Smooth muscle cell of trachea (primary cell): Measurements from ENCODE around the gene TBC1D3I. TPM values are rescaled to one million over a fixed set of nuclear protein-coding genes. Genes with fewer than 3 reads are reported as not detected.

Source experiments
- total RNA-seq: library from RNA; depleted of rRNA; stranded (reverse); fragments of >200 nt; gene quantifications from 2 replicates; pipeline ENCODE4 v1.2.1, GENCODE V29; 2014

The TBC1D3I gene
- not detected in 2 replicates for total RNA-seq

DNA sequence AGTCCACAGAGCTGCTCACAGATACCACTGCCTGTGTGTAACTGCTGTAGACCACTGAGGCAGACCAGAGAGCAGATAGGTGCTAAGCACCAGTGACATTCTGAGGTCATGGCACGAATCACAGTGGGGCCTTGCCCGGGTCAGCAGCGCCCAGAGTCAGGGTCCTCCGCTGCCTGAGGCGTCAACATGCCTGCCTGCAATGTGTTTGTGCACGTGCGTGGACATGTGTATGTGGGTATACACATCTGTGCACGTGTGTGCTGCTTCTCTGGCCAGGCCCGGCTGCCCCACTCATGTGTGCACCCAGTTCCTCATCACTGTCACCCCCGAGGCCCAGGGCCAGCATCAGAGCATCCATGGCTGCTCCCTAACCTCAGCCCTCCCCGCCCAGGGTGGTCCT is at the start of gene TBC1D3I:
TBC1D3I (minus strand) TSS at position 101 of the 400 bp plus-strand sequence. CDS start 1,585 bp downstream, outside the sequence.

DNA sequence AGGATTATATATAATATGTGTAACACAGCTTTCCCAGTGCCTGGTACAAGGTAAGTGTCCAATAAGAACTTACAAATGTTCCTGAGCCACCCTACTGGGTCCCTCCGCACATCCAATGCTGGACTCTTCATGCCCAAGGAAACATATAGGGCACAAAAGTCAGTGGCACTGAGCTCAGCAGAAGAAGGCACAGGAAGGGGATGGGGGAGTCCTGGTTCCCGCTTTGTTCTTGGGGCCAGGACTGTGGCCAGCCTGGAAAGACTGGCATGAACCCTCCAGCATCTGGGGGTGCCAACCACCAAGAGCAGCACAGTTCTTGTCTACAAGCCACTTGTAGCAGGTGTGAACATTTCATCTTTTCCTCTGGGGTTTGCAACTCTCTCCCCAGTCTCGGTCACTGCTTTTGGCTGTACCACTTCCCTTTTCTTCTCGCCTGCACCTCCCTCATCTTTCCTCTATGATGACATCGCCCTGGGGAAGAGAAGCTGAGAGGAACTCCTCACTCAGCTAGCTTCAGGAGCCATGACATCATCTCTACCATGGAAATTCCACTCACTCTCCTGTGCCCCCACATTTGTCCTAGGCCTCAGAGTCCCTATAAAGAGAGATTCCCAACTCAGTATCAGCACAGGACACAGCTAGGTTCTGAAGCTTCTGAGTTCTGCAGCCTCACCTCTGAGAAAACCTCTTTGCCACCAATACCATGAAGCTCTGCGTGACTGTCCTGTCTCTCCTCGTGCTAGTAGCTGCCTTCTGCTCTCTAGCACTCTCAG is 53.7 kb downstream of the TBC1D3I start, which contains the start of gene CCL4L2:
CCL4L2 (plus strand) TSS at position 625 of the 773 bp plus-strand sequence.

Other genes with a start within 250 kb of the TBC1D3I start
- gene CCL23, start 246.6 kb downstream of the TBC1D3I start, total RNA-seq = not detected in 2 replicates
- gene CCL18, start 200.3 kb downstream of the TBC1D3I start, total RNA-seq = not detected in 2 replicates
- gene CCL3, start 174.4 kb downstream of the TBC1D3I start, total RNA-seq = not detected in 2 replicates
- gene CCL4, start 160.7 kb downstream of the TBC1D3I start, total RNA-seq = not detected in 2 replicates
- 1.5 and 3.6 TPM in 2 replicates for gene TBC1D3B, start 87.9 kb downstream of the TBC1D3I start, total RNA-seq
- gene CCL3L1, start 67.8 kb downstream of the TBC1D3I start, total RNA-seq = not detected in 2 replicates
- not detected in 2 replicates for gene CCL4L2, start 53.5 kb downstream of the TBC1D3I start, total RNA-seq
- gene TBC1D3G, start 59.3 kb upstream of the TBC1D3I start, total RNA-seq = not detected in 2 replicates
- gene TBC1D3H, start 123.9 kb upstream of the TBC1D3I start, total RNA-seq = not detected in 2 replicates
- gene ZNHIT3, start 222.1 kb upstream of the TBC1D3I start, total RNA-seq = 19.7 and 20.4 TPM in 2 replicates